ENCODE measurements around the gene RGSL1.

- TF ChIP-seq CTCF (IDR thresholded peaks at IDR 0.05; ENCODE audit: poor library complexity), result no peak
- TF ChIP-seq EZH2phosphoT487 (IDR thresholded peaks at IDR 0.05; ENCODE audit: low read depth, severe bottlenecking, unreplicated experiment), result no peak
- no peak for TF ChIP-seq EZH2 (IDR thresholded peaks at IDR 0.05; ENCODE audit: borderline replicate concordance)
Measured at GRCh38 chr1:182589520-182589919, 139.6 kb downstream of the RGSL1 start.
